Naive thymus-derived CD4-positive, alpha-beta T cell (primary cell): ENCODE results near the gene DENND6B. TPM values are rescaled to one million over a fixed set of nuclear protein-coding genes. Genes with fewer than 3 reads are reported as not detected.

Experiments
- ATAC-seq: fragments of 150-1000 bp; cut with Tn5 transposase; 2 replicates; pipeline ENCODE4 v1.10.0; 2021; ENCODE audit warnings: mild to moderate bottlenecking, moderate library complexity
- CTCF ChIA-PET: fragments of 350-600 bp; sonication (Branson Sonifier 250); formaldehyde crosslinking; loops from one replicate; lab custom pipeline; 2021; ENCODE audit warnings: antibody characterized with exemption; lab: Charles Lee
- POLR2A ChIA-PET: fragments of 350-600 bp; sonication (Branson Sonifier 250); formaldehyde crosslinking; loops from one replicate; lab custom pipeline; 2021; ENCODE audit warnings: antibody characterized with exemption, inconsistent platforms; lab: Charles Lee
- DNase-seq, 9 donors: peaks; one replicate each; pipeline versions ENCODE4 v3.0.0 to v3.0.0-alpha.2; 2020 to 2022; ENCODE audit warnings: mixed read lengths in 1 of 9
- H3K27ac ChIP-seq: one replicate; pipeline ENCODE4 v1.7.0; 2013; ENCODE audit warnings: mild to moderate bottlenecking, low read depth, low read length, moderate library complexity
- H3K27me3 ChIP-seq, 2 donors: one replicate each; pipeline ENCODE4 v1.7.0; 2013; ENCODE audit warnings: low read length in 2 of 2, mild to moderate bottlenecking in 2 of 2, moderate library complexity in 2 of 2; ENCODE audit not compliant: control insufficient read depth in 2 of 2, insufficient read depth in 2 of 2
- H3K36me3 ChIP-seq, 3 experiments: 1 replicate in 2 of 3; 2 replicates in 1 of 3; pipeline ENCODE4 v1.7.0; 2013; ENCODE audit warnings: low read length in 3 of 3, mild to moderate bottlenecking in 3 of 3, moderate library complexity in 1 of 3; ENCODE audit not compliant: insufficient read depth in 3 of 3, control insufficient read depth in 2 of 3
- H3K4me1 ChIP-seq, 2 donors: one replicate each; pipeline ENCODE4 v1.7.0; 2013; ENCODE audit warnings: low read length in 2 of 2, mild to moderate bottlenecking in 2 of 2, moderate library complexity in 1 of 2; ENCODE audit not compliant: control insufficient read depth in 2 of 2, insufficient read depth in 2 of 2
- H3K4me3 ChIP-seq: 2 replicates; pipeline ENCODE4 v1.7.0; 2013; ENCODE audit warnings: mild to moderate bottlenecking, low read length
- H3K9me3 ChIP-seq, 3 experiments: 1 replicate in 2 of 3; 2 replicates in 1 of 3; pipeline ENCODE4 v1.7.0; 2013; ENCODE audit warnings: low read length in 3 of 3; ENCODE audit not compliant: control insufficient read depth in 2 of 3
- H3K27ac Mint-ChIP-seq, 9 donors: one replicate each; pipeline ENCODE4 v1.8.0; 2020 to 2022; ENCODE audit warnings: mixed read lengths in 9 of 9, mild to moderate bottlenecking in 8 of 9, moderate library complexity in 5 of 9, inconsistent platforms in 2 of 9
- H3K27me3 Mint-ChIP-seq, 5 donors: one replicate each; pipeline ENCODE4 v1.8.0; 2021 to 2022; ENCODE audit warnings: mixed read lengths in 5 of 5, mild to moderate bottlenecking in 1 of 5
- H3K36me3 Mint-ChIP-seq, 5 donors: one replicate each; pipeline ENCODE4 v1.8.0; 2020 to 2022; ENCODE audit warnings: mixed read lengths in 5 of 5, mild to moderate bottlenecking in 3 of 5, inconsistent platforms in 1 of 5
- H3K4me1 Mint-ChIP-seq, 7 donors: one replicate each; pipeline ENCODE4 v1.8.0; 2020 to 2022; ENCODE audit warnings: mixed read lengths in 7 of 7, mild to moderate bottlenecking in 3 of 7, inconsistent platforms in 1 of 7
- H3K4me3 Mint-ChIP-seq, 10 donors: one replicate each; pipeline ENCODE4 v1.8.0; 2020 to 2022; ENCODE audit warnings: mild to moderate bottlenecking in 10 of 10, mixed read lengths in 10 of 10, moderate library complexity in 6 of 10, inconsistent platforms in 2 of 10
- H3K9me3 Mint-ChIP-seq, 11 donors: one replicate each; pipeline ENCODE4 v1.8.0; 2020 to 2022; ENCODE audit warnings: mixed read lengths in 11 of 11, mild to moderate bottlenecking in 4 of 11, inconsistent platforms in 1 of 11, moderate library complexity in 1 of 11
- intact Hi-C, 2 donors: fragments of 100-400 bp; cut with micrococcal nuclease; formaldehyde crosslinking; loops; one replicate each; pipeline ENCODE4 v1.15.1; 2023
- polyA plus RNA-seq, 2 donors: library from polyadenylated mRNA; unstranded; fragments of 300-500 nt; fragmentation: Illumina TruSeq; gene quantifications; one replicate each; pipeline ENCODE4 v1.2.3, GENCODE V29; 2021
- total RNA-seq, 6 experiments: library from RNA in 5 of 6; stranded (reverse) in 5 of 6; gene quantifications; 1 replicate in 5 of 6; 2 replicates in 1 of 6; pipeline ENCODE4 v1.2.3 and lab custom pipeline; 2021 to 2026

The DENND6B gene
- total and polyA plus RNA-seq, 7 experiments from 2014 or later = 0.19 to 4.0 (median 2.2) TPM

- Mint-ChIP-seq H3K4me1 (peaks cover 0 to 13% (median 5%) of the 10 kb centered on the region in 7 donors), H3K27me3 (peaks cover 10 to 25% (median 12%) of the 10 kb centered on the region in 5 donors), H3K36me3 (no peaks in the 10 kb centered on the region), H3K9me3 (peaks cover 0 to 1% (median 0%) of the 10 kb centered on the region in 11 donors), H3K4me3 (no peak overlapping the region), H3K27ac (no peak overlapping the region)
- peaks cover 0 to 4% of the 10 kb centered on the region in 2 donors for H3K27me3 ChIP-seq
- ChIA-PET POLR2A (no interaction called here), CTCF (no interaction called here)
- H3K36me3 ChIP-seq = no peaks in the 10 kb centered on the region
- no peak overlapping the region for H3K4me3 ChIP-seq
- intact Hi-C loops = no loop called here
- no peaks in the 10 kb centered on the region for H3K9me3 ChIP-seq
- no peak for DNase-seq
- peaks cover 0 to 5% of the 10 kb centered on the region in 2 donors for H3K4me1 ChIP-seq
- H3K27ac ChIP-seq = no peak overlapping the region
- no peak for ATAC-seq
Measured at GRCh38 chr22:50303515-50303847, 23.3 kb downstream of the DENND6B start.

- Histone ChIP-seq H3K9me3 (no peaks in the 10 kb centered on the region), H3K36me3 (no peaks in the 10 kb centered on the region), H3K27me3 (peaks cover 0 to 4% of the 10 kb centered on the region in 2 donors), H3K27ac (no peak overlapping the region), H3K4me1 (peaks cover 0 to 5% of the 10 kb centered on the region in 2 donors), H3K4me3 (no peak overlapping the region)
- Mint-ChIP-seq H3K4me1 (peaks cover 0 to 12% (median 5%) of the 10 kb centered on the region in 7 donors), H3K27ac (peak overlapping the region in 1 of 9 donors; percentile 22), H3K9me3 (peaks cover 0 to 1% (median 0%) of the 10 kb centered on the region in 11 donors), H3K27me3 (peaks cover 11 to 30% (median 18%) of the 10 kb centered on the region in 5 donors), H3K4me3 (no peak overlapping the region), H3K36me3 (no peaks in the 10 kb centered on the region)
- intact Hi-C loops = no loop called here
- ChIA-PET CTCF (interaction anchor here (0.7 kb wide), 1 partner anchor 89 kb away, joined by 3 read pairs; no protein-coding TSS in a partner anchor), POLR2A (no interaction called here)
- ATAC-seq (no peak), DNase-seq (no peak)
Measured at GRCh38 chr22:50302564-50302963, 24.2 kb downstream of the DENND6B start.

DNA sequence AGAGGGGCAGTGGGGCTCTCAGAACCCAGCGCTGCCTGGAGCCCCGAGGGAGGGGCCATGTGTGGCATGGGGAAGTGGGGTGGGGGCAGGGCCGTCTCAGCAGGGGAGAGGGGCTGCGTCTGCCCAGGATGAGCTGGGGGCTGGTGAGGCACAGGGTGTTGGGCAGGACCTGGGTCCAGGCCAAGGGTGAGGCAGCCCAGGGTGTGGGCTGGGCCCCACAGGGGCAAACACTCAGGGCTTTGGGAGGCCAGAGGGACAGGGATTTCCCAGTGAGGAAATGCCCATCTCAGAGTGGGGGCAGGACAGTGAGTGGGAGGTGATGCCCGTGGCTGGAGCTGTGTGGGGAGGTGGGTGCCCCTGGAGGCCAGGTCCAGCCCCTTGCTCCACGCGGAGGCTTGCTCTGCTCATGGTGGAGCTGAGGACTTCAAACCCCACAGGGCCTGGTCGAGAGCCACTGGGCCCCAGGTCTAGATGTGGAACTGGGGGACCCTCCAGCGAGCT lies 24.7 kb downstream of the DENND6B start:
- Histone ChIP-seq H3K4me1 (peaks cover 0 to 5% of the 10 kb centered on the region in 2 donors), H3K4me3 (no peak overlapping the region), H3K36me3 (no peaks in the 10 kb centered on the region), H3K27me3 (peaks cover 0 to 4% of the 10 kb centered on the region in 2 donors), H3K27ac (no peak overlapping the region), H3K9me3 (no peaks in the 10 kb centered on the region)
- DNase-seq = no peak
- POLR2A ChIA-PET = no interaction called here
- peak; percentile 22 for ATAC-seq
- Mint-ChIP-seq H3K27me3 (peaks cover 11 to 30% (median 21%) of the 10 kb centered on the region in 5 donors), H3K4me3 (no peak overlapping the region), H3K27ac (no peak overlapping the region), H3K4me1 (peaks cover 0 to 12% (median 5%) of the 10 kb centered on the region in 7 donors), H3K36me3 (no peaks in the 10 kb centered on the region), H3K9me3 (peaks cover 0 to 1% (median 0%) of the 10 kb centered on the region in 11 donors)
- intact Hi-C loops = no loop called here
- CTCF ChIA-PET = interaction anchor here (0.7 kb wide), 1 partner anchor 89 kb away, joined by 3 read pairs; no protein-coding TSS in a partner anchor

DNA sequence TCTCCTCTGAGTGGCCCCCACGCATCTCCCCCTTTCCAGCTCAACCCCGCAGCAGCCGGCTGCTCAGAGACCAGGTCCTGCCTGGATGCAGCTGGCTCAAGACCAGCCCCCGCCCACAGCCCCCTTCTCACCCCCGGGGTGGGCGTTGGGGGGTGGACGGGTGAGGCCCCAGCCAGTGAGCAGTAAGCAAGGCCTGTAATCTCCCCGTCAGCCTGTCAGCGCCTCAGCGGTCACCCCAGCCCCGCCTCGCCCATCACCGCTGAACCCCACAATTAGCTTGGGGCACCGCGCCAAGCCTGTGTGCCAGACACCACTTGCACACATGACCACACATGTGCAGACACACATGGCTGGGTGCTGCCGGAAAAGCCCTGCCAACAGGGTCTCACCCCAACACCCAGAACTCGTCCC lies 25.2 kb downstream of the DENND6B start:
- peaks cover 0 to 1% (median 0%) of the 10 kb centered on the region in 11 donors for H3K9me3 Mint-ChIP-seq
- CTCF ChIA-PET = no interaction called here
- Histone ChIP-seq H3K27me3 (peaks cover 0 to 4% of the 10 kb centered on the region in 2 donors), H3K27ac (no peak overlapping the region), H3K4me1 (peaks cover 0 to under 1% of the 10 kb centered on the region in 2 donors), H3K4me3 (no peak overlapping the region), H3K9me3 (no peaks in the 10 kb centered on the region), H3K36me3 (no peaks in the 10 kb centered on the region)
- H3K4me3 Mint-ChIP-seq = no peak overlapping the region
- peaks cover 0 to 12% (median 5%) of the 10 kb centered on the region in 7 donors for H3K4me1 Mint-ChIP-seq
- intact Hi-C loops = no loop called here
- H3K36me3 Mint-ChIP-seq = no peaks in the 10 kb centered on the region
- H3K27me3 Mint-ChIP-seq = peaks cover 11 to 30% (median 21%) of the 10 kb centered on the region in 5 donors
- no peak overlapping the region for H3K27ac Mint-ChIP-seq
- POLR2A ChIA-PET = no interaction called here
- DNase-seq = peak in 1 of 9 donors; percentile 4
- no peak for ATAC-seq

DNA sequence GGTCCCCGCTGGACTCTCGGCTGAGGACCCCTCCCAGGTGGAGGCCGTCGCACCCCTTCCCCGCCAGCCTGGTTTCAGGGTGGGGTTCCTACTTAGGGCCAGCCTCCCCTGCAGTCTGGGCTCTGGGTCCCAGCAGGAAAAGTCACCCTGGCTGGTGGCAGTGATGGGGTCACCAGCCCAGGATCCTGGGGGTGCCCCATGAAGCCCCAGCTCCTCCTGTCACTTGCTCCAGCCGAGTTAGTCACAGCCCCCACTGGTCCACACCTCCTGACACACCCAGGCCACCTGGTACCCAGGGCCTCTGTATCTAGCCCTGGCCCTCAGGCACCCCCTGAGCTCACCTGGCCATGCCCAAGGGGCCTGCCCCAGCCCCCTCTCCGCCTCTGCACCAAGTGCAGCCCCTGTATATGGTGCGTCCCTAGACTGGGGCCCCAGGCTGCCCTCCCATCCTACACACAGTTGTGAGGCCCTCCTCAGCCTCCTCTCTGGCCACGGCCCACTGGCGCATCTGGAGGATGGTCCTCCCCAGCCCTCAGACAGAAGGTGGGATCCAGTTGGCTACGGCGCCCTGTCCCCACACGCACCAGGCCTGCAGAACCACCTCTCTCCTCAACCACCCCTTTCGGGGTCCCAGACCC lies 26.1 kb downstream of the DENND6B start:
- DNase-seq = no peak
- Mint-ChIP-seq H3K36me3 (no peaks in the 10 kb centered on the region), H3K27ac (no peak overlapping the region), H3K27me3 (peaks cover 4 to 24% (median 14%) of the 10 kb centered on the region in 5 donors), H3K4me1 (peaks cover 0 to 6% (median 0%) of the 10 kb centered on the region in 7 donors), H3K9me3 (no peaks in the 10 kb centered on the region), H3K4me3 (peak overlapping the region in 1 of 10 donors; percentile 42)
- no peak overlapping the region for H3K4me3 ChIP-seq
- POLR2A ChIA-PET = no interaction called here
- intact Hi-C loops = no loop called here
- no peaks in the 10 kb centered on the region for H3K9me3 ChIP-seq
- H3K4me1 ChIP-seq = no peaks in the 10 kb centered on the region
- ATAC-seq = no peak
- CTCF ChIA-PET = interaction anchor here (0.6 kb wide), 1 partner anchor 22 kb away, joined by 3 read pairs; no protein-coding TSS in a partner anchor
- H3K36me3 ChIP-seq = no peaks in the 10 kb centered on the region
- no peaks in the 10 kb centered on the region for H3K27me3 ChIP-seq
- H3K27ac ChIP-seq = no peak overlapping the region

DNA sequence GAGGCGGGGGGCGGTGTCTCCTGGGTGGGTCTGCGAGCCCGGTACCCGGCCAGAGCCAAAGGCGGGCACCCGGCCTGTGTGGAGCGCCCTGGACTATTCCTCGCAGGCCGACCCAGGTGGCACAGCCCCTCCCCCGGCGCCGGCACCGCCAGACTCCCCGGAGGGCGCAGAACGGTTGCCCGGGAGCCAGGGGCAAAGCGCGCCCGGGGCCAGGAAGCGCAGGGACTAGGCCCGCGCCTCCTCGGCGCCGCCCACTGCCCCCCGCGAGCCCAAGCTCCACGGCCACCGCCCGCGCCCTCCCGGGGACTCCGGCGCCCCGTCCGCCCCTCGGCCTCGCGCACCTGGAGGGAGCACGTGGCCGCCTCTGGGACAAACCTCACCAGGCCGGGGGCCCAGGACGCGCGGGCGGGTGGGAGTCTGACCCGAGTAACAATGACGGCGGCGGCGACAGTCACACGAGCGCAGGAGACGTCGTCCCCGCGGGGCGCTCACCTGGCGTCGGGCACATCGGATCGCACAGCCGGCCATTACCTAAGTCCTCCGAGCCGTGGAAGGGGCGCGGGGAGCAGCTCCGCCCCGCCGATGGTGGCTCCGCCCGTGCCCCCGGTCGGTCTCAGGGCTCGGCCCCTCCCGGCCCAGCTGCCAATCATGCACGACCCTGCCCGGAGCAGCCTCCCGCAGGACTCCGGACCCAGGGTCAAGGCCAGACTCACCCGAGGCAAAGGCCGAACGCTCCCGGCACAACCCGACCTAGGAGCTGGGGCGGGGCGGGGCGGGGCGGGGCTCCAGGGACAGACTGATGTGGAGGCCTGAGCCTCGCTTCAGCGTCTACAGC lies 26.8 kb downstream of the DENND6B start:
- peak overlapping the region in 1 of 10 donors; percentile 12 for H3K4me3 Mint-ChIP-seq
- POLR2A ChIA-PET = no interaction called here
- H3K36me3 Mint-ChIP-seq = no peaks in the 10 kb centered on the region
- no peaks in the 10 kb centered on the region for H3K27me3 ChIP-seq
- H3K9me3 Mint-ChIP-seq = no peaks in the 10 kb centered on the region
- H3K4me1 Mint-ChIP-seq = peaks cover 0 to 6% (median 0%) of the 10 kb centered on the region in 7 donors
- no peak overlapping the region for H3K27ac Mint-ChIP-seq
- no peak overlapping the region for H3K27ac ChIP-seq
- no peak for ATAC-seq
- H3K36me3 ChIP-seq = no peaks in the 10 kb centered on the region
- no peak for DNase-seq
- H3K9me3 ChIP-seq = no peaks in the 10 kb centered on the region
- no peaks in the 10 kb centered on the region for H3K4me1 ChIP-seq
- H3K27me3 Mint-ChIP-seq = peaks cover 4 to 23% (median 17%) of the 10 kb centered on the region in 5 donors
- CTCF ChIA-PET = interaction anchor here (0.6 kb wide), 1 partner anchor 23 kb away, joined by 3 read pairs; no protein-coding TSS in a partner anchor
- intact Hi-C loops = no loop called here
- no peak overlapping the region for H3K4me3 ChIP-seq
